Activated T-cell treated with anti-CD3 and anti-CD28 coated beads, Interleukin-2, amount 50 U/mL, for 24 hours (primary cell): ENCODE data around the gene AIG1.
"Not testable (repeated sequence)": the region's sequence is repeated elsewhere in the genome, so short reads cannot be mapped to it uniquely, and the experiment has no call there.

Source experiments
- DNase-seq: peaks from one replicate; pipeline ENCODE4 v3.0.0-alpha.2; 2020
- H3K27ac Mint-ChIP-seq: 2 replicates; pipeline ENCODE4 v1.8.0; 2020; ENCODE audit warnings: mild to moderate bottlenecking, mixed read lengths
- H3K27me3 Mint-ChIP-seq: 2 replicates; pipeline ENCODE4 v1.8.0; 2020; ENCODE audit warnings: mixed read lengths
- H3K36me3 Mint-ChIP-seq: 2 replicates; pipeline ENCODE4 v1.8.0; 2020; ENCODE audit warnings: low read depth, mixed read lengths
- H3K4me1 Mint-ChIP-seq: 2 replicates; pipeline ENCODE4 v1.8.0; 2020; ENCODE audit warnings: low read depth, mixed read lengths
- H3K4me3 Mint-ChIP-seq: 2 replicates; pipeline ENCODE4 v1.8.0; 2020; ENCODE audit warnings: mild to moderate bottlenecking, moderate library complexity, mixed read lengths
- H3K9me3 Mint-ChIP-seq: 2 replicates; pipeline ENCODE4 v1.8.0; 2020; ENCODE audit warnings: mixed read lengths

Gene AIG1

DNA sequence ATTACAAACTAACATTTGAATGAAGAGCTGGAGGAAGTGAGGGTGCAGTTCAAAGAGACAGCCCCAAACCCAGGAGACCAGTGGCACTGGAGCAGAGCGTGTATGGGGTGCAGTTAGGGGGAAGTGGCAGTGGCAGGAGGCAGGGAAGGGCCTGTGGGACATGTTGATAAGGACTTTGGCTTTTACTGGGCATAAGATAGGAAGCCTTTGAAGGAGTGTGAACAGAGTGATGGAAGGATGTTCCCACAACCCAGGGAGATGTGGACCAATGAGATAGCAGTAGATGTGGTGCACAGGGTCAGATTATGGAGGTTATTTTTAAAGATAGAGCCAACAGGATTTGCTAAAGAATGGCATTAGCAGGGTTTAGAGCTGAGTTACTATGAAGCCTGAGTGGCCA is 56.4 kb downstream of the AIG1 start:
- DNase-seq: no peak
- no peaks in the 10 kb centered on the region for H3K27me3 Mint-ChIP-seq
- peaks cover 4% of the 10 kb centered on the region for H3K36me3 Mint-ChIP-seq
- H3K4me3 Mint-ChIP-seq: no peak overlapping the region
- peaks cover 6% of the 10 kb centered on the region for H3K4me1 Mint-ChIP-seq
- peaks cover 12% of the 10 kb centered on the region for H3K9me3 Mint-ChIP-seq
- no peak overlapping the region for H3K27ac Mint-ChIP-seq

DNA sequence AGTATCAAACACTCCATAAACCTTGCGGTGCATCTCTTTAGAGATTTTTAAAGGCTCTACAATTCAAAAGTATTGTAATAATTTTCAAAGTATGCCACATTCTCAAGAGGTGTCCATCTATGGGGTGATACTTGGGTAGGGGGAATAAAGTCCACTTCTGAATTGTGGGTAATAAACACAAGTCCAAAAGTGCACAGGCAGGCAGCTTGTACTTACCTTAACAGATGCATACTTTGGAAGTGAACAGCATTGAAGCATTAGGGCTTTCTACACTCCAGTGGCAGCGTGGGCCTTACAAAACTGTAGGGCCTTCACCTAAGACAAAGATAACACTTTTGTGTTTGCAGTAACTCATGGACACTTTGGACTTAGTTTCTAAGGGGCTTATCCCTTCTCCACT is 58.6 kb downstream of the AIG1 start:
- no peak overlapping the region for H3K27ac Mint-ChIP-seq
- no peak for DNase-seq
- peaks cover 12% of the 10 kb centered on the region for H3K9me3 Mint-ChIP-seq
- peaks cover 4% of the 10 kb centered on the region for H3K36me3 Mint-ChIP-seq
- H3K4me3 Mint-ChIP-seq: no peak overlapping the region
- H3K27me3 Mint-ChIP-seq: no peaks in the 10 kb centered on the region
- H3K4me1 Mint-ChIP-seq: no peaks in the 10 kb centered on the region

DNA sequence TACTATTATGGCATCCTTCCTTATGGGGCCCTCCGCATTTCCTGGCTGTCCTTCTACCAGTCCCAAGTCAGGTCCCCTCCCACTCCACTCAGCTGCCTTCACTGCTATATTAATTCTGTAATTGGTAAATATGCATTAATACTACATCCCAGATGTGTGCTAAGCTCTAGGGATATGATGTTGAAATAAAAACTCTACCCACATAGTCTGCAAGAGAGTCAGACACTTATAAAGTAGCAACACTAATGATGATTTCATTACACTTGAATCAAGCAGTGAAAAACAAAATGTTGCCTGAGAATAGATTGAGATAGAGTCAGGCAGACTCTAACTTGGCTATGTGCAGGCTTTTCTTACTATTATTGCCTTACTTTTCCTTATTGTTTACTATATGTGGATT is 62.4 kb downstream of the AIG1 start:
- no peak for DNase-seq
- H3K36me3 Mint-ChIP-seq: peaks cover 5% of the 10 kb centered on the region

DNA sequence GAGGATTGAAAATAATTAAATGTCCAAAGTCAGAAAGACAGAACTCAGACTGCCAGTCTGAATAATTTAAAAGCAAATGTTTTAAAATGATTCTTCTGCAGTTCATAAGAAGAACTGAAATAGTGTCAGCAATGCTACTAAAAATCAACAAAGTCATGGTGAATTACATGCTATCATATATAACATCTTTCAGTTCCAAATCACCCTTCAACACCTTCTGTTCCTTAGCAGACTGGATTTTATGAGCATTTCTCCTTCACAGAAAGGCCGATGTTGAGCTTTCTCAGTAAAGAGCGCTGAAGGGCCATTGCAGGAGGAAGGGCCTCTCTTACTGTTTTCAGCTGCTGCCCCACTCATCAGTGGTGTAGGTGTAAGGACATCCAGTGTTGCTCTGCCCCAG is 63.3 kb downstream of the AIG1 start:
- Mint-ChIP-seq H3K9me3 (peaks cover 8% of the 10 kb centered on the region), H3K27ac (no peak overlapping the region), H3K4me3 (no peak overlapping the region), H3K36me3 (peaks cover 9% of the 10 kb centered on the region), H3K4me1 (peaks cover 7% of the 10 kb centered on the region), H3K27me3 (no peaks in the 10 kb centered on the region)
- DNase-seq: no peak

More for the DNA sequence above, 62.4 kb downstream of the AIG1 start:
- Mint-ChIP-seq H3K27me3 (no peaks in the 10 kb centered on the region), H3K27ac (no peak overlapping the region), H3K4me3 (no peak overlapping the region), H3K4me1 (peaks cover 7% of the 10 kb centered on the region), H3K9me3 (peaks cover 8% of the 10 kb centered on the region)

DNA sequence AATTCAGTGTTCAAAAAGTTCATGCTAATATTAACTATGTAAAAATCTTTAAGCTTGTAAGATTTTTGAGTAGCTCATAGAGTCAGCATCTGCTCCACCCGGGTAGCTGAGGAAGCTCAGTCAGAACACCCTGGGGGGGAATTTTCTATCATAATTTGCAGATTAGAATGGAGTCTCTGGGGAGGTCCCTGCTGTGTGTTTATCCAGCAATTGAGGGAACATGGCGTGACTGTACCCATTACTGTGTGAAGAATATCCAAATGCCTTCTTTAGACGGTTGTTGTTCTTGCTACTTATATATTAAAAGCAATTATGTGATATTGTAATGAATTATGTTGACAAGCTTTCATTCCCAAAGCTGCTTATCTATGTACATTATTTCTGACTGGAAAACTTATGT is 64.8 kb downstream of the AIG1 start:
- no peak overlapping the region for H3K27ac Mint-ChIP-seq
- H3K4me3 Mint-ChIP-seq: no peak overlapping the region
- H3K9me3 Mint-ChIP-seq: peaks cover 3% of the 10 kb centered on the region
- H3K4me1 Mint-ChIP-seq: peaks cover 7% of the 10 kb centered on the region
- no peak for DNase-seq
- H3K27me3 Mint-ChIP-seq: no peaks in the 10 kb centered on the region
- peaks cover 13% of the 10 kb centered on the region for H3K36me3 Mint-ChIP-seq

DNA sequence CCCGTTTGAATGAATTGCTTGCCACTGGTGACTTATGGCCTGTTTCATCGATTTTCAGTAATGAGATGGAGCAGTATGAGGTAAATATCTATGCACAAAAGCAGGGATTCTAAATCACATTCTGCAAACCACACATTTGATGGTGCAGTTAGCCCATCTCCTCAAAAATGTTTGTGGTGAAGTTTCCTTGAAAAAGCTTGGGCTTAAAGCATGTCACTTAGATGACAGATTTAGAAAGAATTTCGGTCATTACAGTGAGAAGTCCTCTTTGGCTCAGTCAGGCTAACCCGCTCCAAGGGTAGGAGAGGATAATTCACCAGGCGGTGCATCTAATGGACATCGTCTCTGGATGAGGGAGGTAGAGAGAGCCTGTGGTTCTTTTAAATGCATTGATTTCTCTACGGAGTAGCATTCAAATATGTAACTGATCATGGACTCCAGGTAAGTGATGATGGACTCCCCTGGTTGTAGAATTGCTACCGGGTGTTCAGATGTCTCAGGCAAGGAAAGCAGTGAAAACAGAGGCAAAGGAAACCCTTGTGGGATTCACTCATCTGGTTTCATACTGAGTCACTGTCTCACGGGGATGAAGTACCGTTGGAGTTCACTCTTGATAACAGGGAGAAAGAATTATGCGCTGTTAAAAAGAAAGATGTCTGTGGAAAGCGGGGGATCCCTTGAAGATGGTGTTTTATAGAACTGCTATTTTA is 65.3 kb downstream of the AIG1 start:
- Mint-ChIP-seq H3K9me3 (peaks cover 7% of the 10 kb centered on the region), H3K4me1 (peaks cover 7% of the 10 kb centered on the region), H3K27ac (no peak overlapping the region), H3K36me3 (peaks cover 17% of the 10 kb centered on the region), H3K27me3 (no peaks in the 10 kb centered on the region), H3K4me3 (no peak overlapping the region)
- DNase-seq: no peak

DNA sequence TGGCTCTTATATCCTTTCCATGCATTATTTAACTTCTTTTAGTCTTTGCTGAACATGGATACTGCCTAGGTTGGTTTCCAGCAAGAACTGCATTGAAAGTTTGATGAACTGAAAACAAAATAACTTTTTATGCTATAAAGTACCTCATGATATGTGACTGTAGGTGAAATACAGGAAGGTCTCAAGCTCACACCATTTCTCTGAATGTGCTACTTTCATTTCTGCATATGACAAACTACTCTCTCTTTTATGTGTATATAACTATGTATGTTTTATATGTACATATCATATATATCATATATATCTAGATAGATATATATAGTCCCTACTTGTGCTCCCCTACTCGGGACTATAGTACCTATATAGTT is 65.9 kb downstream of the AIG1 start:
- DNase-seq: no peak
- H3K4me3 Mint-ChIP-seq: no peak overlapping the region
- peaks cover 10% of the 10 kb centered on the region for H3K9me3 Mint-ChIP-seq
- H3K27me3 Mint-ChIP-seq: no peaks in the 10 kb centered on the region
- peaks cover 21% of the 10 kb centered on the region for H3K36me3 Mint-ChIP-seq
- no peak overlapping the region for H3K27ac Mint-ChIP-seq
- H3K4me1 Mint-ChIP-seq: peaks cover 7% of the 10 kb centered on the region

DNA sequence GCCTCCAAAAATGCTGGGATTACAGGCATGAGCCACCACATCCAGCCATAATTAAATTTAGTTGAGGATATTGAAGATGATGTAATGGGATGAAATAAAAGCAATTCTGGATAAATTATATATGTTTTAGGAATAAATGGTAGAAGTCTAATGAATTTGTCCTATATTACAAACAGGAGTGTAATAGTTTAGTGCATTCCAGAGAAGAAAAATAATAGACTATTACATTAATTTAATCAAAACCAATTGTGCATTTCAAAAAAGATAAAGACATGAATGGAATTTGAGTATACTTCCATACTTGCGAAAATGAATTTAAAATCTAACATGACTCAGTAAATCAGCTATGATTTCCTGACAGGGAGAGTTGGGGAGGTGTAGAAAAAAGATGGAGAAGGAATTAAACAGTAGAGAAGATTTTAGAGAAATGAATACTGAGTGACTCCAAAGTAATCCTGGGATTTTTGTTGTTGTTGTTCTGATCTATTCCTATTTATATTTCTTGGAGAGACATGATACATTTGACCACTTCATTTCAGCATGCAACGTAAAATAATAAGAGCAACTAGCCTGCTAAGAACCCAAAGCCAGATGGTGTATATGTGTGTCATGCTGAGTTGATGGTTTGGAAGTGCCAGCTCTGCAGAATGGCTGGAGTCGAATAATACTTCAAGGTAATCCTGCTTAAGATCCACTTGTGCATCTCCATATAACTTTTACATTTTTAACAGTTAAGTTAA is 67.4 kb downstream of the AIG1 start:
- no peak for DNase-seq
- no peaks in the 10 kb centered on the region for H3K27me3 Mint-ChIP-seq
- H3K36me3 Mint-ChIP-seq: peaks cover 21% of the 10 kb centered on the region
- no peak overlapping the region for H3K27ac Mint-ChIP-seq
- peaks cover 7% of the 10 kb centered on the region for H3K4me1 Mint-ChIP-seq
- H3K9me3 Mint-ChIP-seq: peaks cover 16% of the 10 kb centered on the region
- no peak overlapping the region for H3K4me3 Mint-ChIP-seq

DNA sequence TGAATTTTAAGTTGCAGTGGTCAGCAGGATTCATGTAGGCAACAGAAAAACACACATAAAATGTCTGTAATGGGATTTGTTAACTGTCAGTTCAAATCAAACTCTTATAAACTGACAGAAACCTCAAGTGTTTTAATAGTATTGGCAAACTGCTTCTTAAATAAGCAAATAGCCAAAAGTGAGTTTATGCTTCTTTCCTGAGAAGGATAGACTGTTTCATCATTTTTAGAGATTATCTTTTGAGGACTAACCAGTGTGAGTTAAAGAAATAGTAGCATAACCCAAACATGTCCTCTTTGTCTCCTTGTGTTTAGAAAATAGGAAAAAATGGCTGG is 68.0 kb downstream of the AIG1 start:
- no peak overlapping the region for H3K27ac Mint-ChIP-seq
- no peak overlapping the region for H3K4me3 Mint-ChIP-seq
- no peak for DNase-seq
- peaks cover 21% of the 10 kb centered on the region for H3K36me3 Mint-ChIP-seq
- H3K4me1 Mint-ChIP-seq: peaks cover 7% of the 10 kb centered on the region
- peaks cover 18% of the 10 kb centered on the region for H3K9me3 Mint-ChIP-seq
- no peaks in the 10 kb centered on the region for H3K27me3 Mint-ChIP-seq

DNA sequence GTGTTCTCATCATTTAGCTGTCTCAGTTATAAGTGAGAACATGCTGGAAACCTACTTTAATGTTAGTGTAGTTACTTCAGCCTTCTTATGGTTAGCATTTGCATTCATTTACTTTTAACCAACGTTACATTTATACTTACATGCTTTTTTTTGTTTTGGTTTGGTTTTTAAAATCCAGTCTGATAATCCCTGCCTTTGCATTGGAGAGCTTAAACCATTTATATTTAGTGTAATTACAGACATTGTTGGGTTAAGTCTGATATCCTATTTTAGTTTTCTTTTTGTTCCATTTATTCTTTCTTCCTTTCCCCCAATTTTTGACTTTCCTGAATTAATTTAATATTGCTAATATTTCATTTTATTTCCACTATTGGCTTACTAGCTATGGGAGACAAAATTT is 70.2 kb downstream of the AIG1 start:
- DNase-seq: no peak
- Mint-ChIP-seq H3K27me3 (no peaks in the 10 kb centered on the region), H3K4me3 (no peak overlapping the region), H3K4me1 (peaks cover 13% of the 10 kb centered on the region), H3K36me3 (peaks cover 24% of the 10 kb centered on the region), H3K27ac (no peak overlapping the region), H3K9me3 (peaks cover 23% of the 10 kb centered on the region)

DNA sequence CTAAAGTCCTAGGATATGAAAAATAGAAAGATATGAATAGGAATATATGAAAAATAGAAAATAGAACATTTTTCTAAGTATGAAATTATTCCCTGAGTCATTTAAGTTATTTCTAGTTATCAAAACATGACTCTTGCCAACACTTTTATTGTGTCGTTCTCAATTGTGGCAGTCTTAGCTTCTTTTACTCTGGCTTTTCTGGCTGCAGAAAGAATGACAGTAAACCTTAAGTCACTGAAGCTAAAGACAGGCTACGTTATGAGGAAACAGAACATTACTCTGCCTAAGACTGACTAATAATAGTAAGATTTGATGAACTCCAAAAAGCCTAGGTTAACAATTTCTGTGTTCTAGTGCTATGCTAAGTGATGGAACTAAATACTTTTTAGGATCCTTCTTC is 74.6 kb downstream of the AIG1 start:
- Mint-ChIP-seq H3K4me1 (peaks cover 44% of the 10 kb centered on the region), H3K36me3 (peaks cover 55% of the 10 kb centered on the region), H3K27ac (peak overlapping the region; percentile 60), H3K4me3 (no peak overlapping the region), H3K27me3 (no peaks in the 10 kb centered on the region), H3K9me3 (peaks cover 53% of the 10 kb centered on the region)
- no peak for DNase-seq

DNA sequence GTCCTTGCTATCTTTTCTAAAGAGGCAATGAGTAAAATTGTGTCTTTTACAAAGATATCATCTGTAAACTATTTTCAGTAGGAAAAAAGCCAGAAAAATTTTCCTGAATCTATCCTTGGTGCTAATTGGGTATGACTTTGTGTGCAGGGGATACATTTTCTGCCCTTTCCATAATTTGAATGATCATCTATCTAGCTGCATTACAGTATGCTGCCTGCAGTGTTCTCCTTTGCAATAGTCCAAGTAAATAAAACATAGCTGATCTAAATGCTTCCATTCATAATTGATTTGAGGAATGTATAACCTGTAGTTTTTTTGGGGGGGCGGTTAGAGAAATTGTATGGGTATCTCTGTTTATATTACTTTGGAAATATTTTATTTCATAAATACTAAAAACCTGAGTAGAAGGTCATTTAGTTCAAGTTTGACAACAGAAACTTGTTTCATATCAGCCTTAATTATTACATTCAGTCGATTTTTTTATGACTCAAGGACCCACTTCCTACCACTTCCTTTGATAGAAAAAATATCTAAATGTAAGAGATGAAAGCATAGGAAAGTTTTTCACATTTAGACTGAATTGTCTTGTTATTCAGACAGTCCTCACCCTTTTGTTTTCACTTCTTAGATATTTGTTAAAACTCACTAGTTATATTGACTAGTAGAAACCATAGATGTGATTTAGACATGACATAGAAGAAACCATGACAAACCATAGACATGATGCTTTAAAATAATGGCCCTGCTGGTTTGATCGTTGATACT is 75.3 kb downstream of the AIG1 start:
- Mint-ChIP-seq H3K27ac (peak overlapping the region; percentile 85), H3K36me3 (peaks cover 55% of the 10 kb centered on the region), H3K4me1 (peaks cover 49% of the 10 kb centered on the region), H3K27me3 (no peaks in the 10 kb centered on the region), H3K9me3 (peaks cover 55% of the 10 kb centered on the region), H3K4me3 (peak overlapping the region; percentile 35)
- no peak for DNase-seq

DNA sequence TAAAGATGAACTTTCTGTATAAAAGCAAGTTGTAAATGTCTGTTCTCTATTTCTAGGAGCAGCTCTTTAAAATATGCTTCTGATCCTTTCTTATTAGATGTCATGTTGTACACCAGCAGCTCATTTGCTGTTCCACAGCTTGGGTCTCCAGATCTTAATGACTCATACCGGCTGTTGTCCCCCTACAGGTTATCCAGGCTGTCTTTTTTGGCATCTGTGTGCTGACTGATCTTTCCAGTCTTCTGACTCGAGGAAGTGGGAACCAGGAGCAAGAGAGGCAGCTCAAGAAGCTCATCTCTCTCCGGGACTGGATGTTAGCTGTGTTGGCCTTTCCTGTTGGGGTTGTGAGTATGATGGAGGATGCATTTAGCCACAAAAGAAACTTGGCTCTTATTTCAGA is 76.0 kb downstream of the AIG1 start:
- DNase-seq: no peak
- Mint-ChIP-seq H3K9me3 (peaks cover 52% of the 10 kb centered on the region), H3K27me3 (no peaks in the 10 kb centered on the region), H3K36me3 (peaks cover 56% of the 10 kb centered on the region), H3K4me1 (peaks cover 51% of the 10 kb centered on the region), H3K27ac (peak overlapping the region; percentile 85), H3K4me3 (peak overlapping the region; percentile 35)

DNA sequence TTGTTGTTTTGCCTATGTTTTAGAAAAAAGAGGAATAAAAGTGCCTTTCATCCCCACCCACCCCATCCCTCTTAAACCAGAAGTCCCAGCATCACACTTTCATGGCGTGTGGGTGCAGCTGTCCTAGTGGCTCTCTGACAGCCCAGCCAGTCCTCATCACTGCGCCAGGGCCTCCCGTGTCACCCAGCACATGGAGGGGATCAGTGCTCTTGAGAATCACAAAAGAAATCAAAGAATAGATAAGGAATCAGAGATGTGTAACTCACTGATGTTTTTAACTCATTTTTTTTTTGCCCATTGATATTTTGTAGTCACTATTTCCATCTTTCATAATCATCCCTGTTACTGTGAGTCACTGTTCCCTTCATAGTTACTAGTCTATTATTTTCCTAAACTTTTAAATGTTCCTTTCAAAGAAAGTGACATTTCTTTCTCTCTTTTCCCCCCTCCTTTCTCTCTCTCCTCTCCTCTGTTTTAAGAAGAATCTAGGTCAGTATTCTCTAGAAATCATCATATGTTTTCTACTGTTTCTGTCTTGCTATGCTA is 78.6 kb downstream of the AIG1 start:
- H3K27me3 Mint-ChIP-seq: no peaks in the 10 kb centered on the region
- peak; percentile 39 for DNase-seq
- peaks cover 43% of the 10 kb centered on the region for H3K9me3 Mint-ChIP-seq
- peaks cover 60% of the 10 kb centered on the region for H3K36me3 Mint-ChIP-seq
- H3K4me3 Mint-ChIP-seq: no peak overlapping the region
- peaks cover 51% of the 10 kb centered on the region for H3K4me1 Mint-ChIP-seq
- peak overlapping the region; percentile 89 for H3K27ac Mint-ChIP-seq

DNA sequence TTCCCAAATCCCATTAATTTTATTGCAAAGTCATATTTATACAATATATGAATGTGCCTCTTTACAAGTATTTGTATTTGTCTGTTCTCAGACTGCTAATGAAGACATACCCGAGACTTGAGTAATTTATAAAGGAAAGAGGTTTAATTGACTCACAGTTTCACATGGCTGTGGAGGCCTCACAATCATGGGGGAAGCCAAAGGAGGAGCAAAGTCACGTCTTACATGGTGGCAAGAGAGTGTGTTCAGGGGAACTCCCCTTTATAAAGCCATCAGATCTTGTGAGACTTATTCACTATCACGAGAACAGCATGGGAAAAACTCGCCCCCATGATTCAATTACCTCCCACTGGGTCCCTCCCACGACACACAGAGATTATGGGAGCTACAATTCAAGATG is 79.2 kb downstream of the AIG1 start:
- H3K27me3 Mint-ChIP-seq, H3K4me3 Mint-ChIP-seq: not testable (repeated sequence)
- Mint-ChIP-seq H3K36me3 (peaks cover 60% of the 10 kb centered on the region), H3K27ac (peak overlapping the region; percentile 89), H3K9me3 (peaks cover 43% of the 10 kb centered on the region), H3K4me1 (peaks cover 51% of the 10 kb centered on the region)
- peak; percentile 50 for DNase-seq
